Keratinocyte (primary cell): ENCODE data around the gene SUSD3.

Experiments used
- EZH2 ChIP-seq: IDR thresholded peaks from one replicate; pipeline ENCODE4 v1.6.1; 2012; ENCODE audit warnings: inconsistent platforms, mild to moderate bottlenecking, low read length, moderate library complexity
- TF ChIP-seq, protein P1 (sequence below), 3 experiments: IDR thresholded peaks in 1 of 3; conservative IDR thresholded peaks in 1 of 3; optimal IDR thresholded peaks in 1 of 3; 2 replicates in 2 of 3; 3 replicates in 1 of 3; pipeline versions ENCODE3 to v1.5.1; 2011; ENCODE audit warnings: low read length in 3 of 3, mild to moderate bottlenecking in 3 of 3, moderate library complexity in 2 of 3, control low read depth in 1 of 3, inconsistent platforms in 1 of 3; ENCODE audit not compliant: insufficient read depth in 2 of 3; ENCODE audit errors: extremely low read depth in 1 of 3

DNA sequence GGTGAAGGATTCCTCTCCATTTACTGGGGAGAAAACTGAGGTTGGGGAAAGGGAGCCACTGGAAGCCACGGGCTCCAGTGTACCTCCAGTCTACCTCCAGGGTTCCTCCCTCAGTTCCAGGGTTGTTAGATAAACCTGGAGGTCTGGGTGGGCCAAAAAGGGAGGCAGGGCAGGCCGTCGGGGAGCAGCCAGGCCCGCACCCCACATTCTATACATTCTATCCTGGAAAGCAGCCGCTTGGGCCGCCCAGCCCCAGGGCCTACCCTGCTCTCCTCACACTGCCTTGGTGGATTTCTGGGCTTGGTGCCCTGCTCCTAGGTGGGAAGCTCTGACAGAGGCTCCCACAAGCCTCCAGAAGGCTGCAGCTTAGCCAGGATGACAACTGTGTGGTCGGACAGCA is 18.1 kb upstream of the SUSD3 start:
- TF ChIP-seq, protein P1, sequence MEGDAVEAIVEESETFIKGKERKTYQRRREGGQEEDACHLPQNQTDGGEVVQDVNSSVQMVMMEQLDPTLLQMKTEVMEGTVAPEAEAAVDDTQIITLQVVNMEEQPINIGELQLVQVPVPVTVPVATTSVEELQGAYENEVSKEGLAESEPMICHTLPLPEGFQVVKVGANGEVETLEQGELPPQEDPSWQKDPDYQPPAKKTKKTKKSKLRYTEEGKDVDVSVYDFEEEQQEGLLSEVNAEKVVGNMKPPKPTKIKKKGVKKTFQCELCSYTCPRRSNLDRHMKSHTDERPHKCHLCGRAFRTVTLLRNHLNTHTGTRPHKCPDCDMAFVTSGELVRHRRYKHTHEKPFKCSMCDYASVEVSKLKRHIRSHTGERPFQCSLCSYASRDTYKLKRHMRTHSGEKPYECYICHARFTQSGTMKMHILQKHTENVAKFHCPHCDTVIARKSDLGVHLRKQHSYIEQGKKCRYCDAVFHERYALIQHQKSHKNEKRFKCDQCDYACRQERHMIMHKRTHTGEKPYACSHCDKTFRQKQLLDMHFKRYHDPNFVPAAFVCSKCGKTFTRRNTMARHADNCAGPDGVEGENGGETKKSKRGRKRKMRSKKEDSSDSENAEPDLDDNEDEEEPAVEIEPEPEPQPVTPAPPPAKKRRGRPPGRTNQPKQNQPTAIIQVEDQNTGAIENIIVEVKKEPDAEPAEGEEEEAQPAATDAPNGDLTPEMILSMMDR (optimal IDR thresholded peaks at IDR 0.05 in 1 of 3, IDR thresholded peaks at IDR 0.05 in 1 of 3, conservative IDR thresholded peaks at IDR 0.05 in 1 of 3; ENCODE audit: extremely low read depth in 1 of 3, insufficient read depth in 2 of 3, low read length in 3 of 3), result no peak
- no peak for TF ChIP-seq EZH2
